Duodenal mucosa (tissue), 2 donors: ENCODE data around the gene PPT2.

Experiments
- H3K27ac ChIP-seq: one replicate; pipeline ENCODE4 v1.7.0; 2013; ENCODE audit warnings: low read depth, low read length
- H3K27me3 ChIP-seq, 2 donors: one replicate each; pipeline ENCODE4 v1.7.0; 2013; ENCODE audit warnings: low read length in 2 of 2, control low read depth in 1 of 2; ENCODE audit not compliant: insufficient read depth in 2 of 2, control insufficient read depth in 1 of 2
- H3K36me3 ChIP-seq, 2 donors: one replicate each; pipeline ENCODE4 v1.7.0; 2013; ENCODE audit warnings: low read length in 2 of 2, control low read depth in 1 of 2; ENCODE audit not compliant: insufficient read depth in 2 of 2, control insufficient read depth in 1 of 2
- H3K4me1 ChIP-seq, 2 donors: one replicate each; pipeline ENCODE4 v1.7.0; 2013; ENCODE audit warnings: low read length in 2 of 2, control low read depth in 1 of 2; ENCODE audit not compliant: insufficient read depth in 2 of 2, control insufficient read depth in 1 of 2
- H3K4me3 ChIP-seq, 2 donors: one replicate each; pipeline ENCODE4 v1.7.0; 2013; ENCODE audit warnings: low read length in 2 of 2, low read depth in 1 of 2
- H3K9ac ChIP-seq, 2 donors: one replicate each; pipeline ENCODE4 v1.7.0; 2013; ENCODE audit warnings: low read length in 2 of 2, low read depth in 1 of 2
- H3K9me3 ChIP-seq, 2 donors: one replicate each; pipeline ENCODE4 v1.7.0; 2013; ENCODE audit warnings: low read length in 2 of 2, control low read depth in 1 of 2; ENCODE audit not compliant: control insufficient read depth in 1 of 2

Gene PPT2

GRCh38 chr6:32112431-32112980, 41.4 kb upstream of the PPT2 start:
- H3K4me3 ChIP-seq: no peak overlapping the region
- no peak overlapping the region for H3K9ac ChIP-seq
- peaks cover 20 to 25% of the 10 kb centered on the region in 2 donors for H3K36me3 ChIP-seq

GRCh38 chr6:32113386-32114352, 40.3 kb upstream of the PPT2 start:
- H3K27me3 ChIP-seq: no peaks in the 10 kb centered on the region
- H3K27ac ChIP-seq: no peak overlapping the region
- peak overlapping the region; percentile 26 to 32 for H3K9ac ChIP-seq
- H3K9me3 ChIP-seq: no peaks in the 10 kb centered on the region
- H3K4me3 ChIP-seq: no peak overlapping the region
- H3K36me3 ChIP-seq: peaks cover 24 to 35% of the 10 kb centered on the region in 2 donors
- peaks cover 27% of the 10 kb centered on the region in 2 donors for H3K4me1 ChIP-seq

More at GRCh38 chr6:32112431-32112980, 41.4 kb upstream of the PPT2 start:
- Histone ChIP-seq H3K27ac (no peak overlapping the region), H3K27me3 (no peaks in the 10 kb centered on the region), H3K4me1 (peaks cover 34 to 37% of the 10 kb centered on the region in 2 donors), H3K9me3 (no peaks in the 10 kb centered on the region)

DNA sequence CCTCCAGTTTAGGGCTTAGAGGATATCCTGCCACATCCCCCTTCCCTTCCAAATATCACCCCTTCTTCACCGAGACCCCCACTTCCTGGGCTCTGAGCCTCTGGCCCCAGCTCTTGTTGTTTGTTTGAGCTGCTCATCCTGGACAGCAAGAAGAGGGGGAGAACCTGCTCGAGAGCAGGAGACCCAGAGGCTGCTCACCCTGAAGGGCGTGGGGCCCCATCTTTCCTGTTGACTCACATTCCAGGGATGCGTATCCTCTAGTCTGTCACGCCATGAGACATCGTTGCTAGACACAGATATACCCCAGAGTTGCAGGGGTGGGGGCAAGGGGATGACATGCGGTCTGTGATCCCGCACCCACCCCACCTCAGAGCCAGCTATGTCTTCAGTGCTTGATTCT, 39.1 kb upstream of the PPT2 start:
- H3K27me3 ChIP-seq: no peaks in the 10 kb centered on the region
- no peak overlapping the region for H3K4me3 ChIP-seq
- no peaks in the 10 kb centered on the region for H3K9me3 ChIP-seq
- H3K9ac ChIP-seq: no peak overlapping the region
- peaks cover 19 to 31% of the 10 kb centered on the region in 2 donors for H3K4me1 ChIP-seq
- H3K36me3 ChIP-seq: peaks cover 28 to 39% of the 10 kb centered on the region in 2 donors
- H3K27ac ChIP-seq: no peak overlapping the region

DNA sequence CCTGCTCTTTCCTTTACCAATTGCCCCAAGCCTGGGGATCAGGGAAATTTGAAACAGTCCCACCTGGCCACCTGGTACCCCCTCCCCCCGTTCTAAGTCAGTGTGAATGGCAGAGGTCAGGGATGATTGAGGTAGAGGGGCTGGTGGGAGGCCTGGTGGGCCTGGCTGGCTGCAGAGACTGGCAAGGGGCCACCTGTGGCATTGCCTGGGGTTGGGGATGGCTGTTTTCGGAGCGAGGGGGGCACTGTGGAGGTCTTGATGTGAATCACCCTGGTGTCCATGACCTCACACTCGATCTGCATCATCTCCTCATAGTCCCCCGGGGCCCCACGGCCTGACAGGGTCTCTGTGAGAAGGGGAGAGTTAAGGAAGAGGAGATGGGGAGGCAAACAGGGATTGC, 38.3 kb upstream of the PPT2 start:
- peaks cover 12 to 25% of the 10 kb centered on the region in 2 donors for H3K4me1 ChIP-seq
- H3K36me3 ChIP-seq: peaks cover 30 to 43% of the 10 kb centered on the region in 2 donors
- H3K9ac ChIP-seq: no peak overlapping the region
- H3K27me3 ChIP-seq: no peaks in the 10 kb centered on the region
- no peaks in the 10 kb centered on the region for H3K9me3 ChIP-seq
- no peak overlapping the region for H3K4me3 ChIP-seq
- H3K27ac ChIP-seq: no peak overlapping the region

GRCh38 chr6:32116674-32117073, 37.3 kb upstream of the PPT2 start:
- Histone ChIP-seq H3K27ac (no peak overlapping the region), H3K9me3 (no peaks in the 10 kb centered on the region), H3K4me1 (peaks cover 9 to 19% of the 10 kb centered on the region in 2 donors), H3K27me3 (no peaks in the 10 kb centered on the region), H3K9ac (no peak overlapping the region), H3K36me3 (peaks cover 40 to 54% of the 10 kb centered on the region in 2 donors), H3K4me3 (no peak overlapping the region)

- Histone ChIP-seq H3K36me3 (peaks cover 45 to 60% of the 10 kb centered on the region in 2 donors), H3K9me3 (no peaks in the 10 kb centered on the region), H3K4me3 (no peak overlapping the region), H3K27me3 (no peaks in the 10 kb centered on the region), H3K27ac (no peak overlapping the region), H3K4me1 (peaks cover 9 to 19% of the 10 kb centered on the region in 2 donors), H3K9ac (no peak overlapping the region)
Measured at GRCh38 chr6:32117461-32117860, 36.5 kb upstream of the PPT2 start.

- peaks cover 45 to 71% of the 10 kb centered on the region in 2 donors for H3K36me3 ChIP-seq
- peak overlapping the region; percentile 43 for H3K27ac ChIP-seq
- H3K9me3 ChIP-seq: no peaks in the 10 kb centered on the region
- peak overlapping the region in 1 of 2 donors; percentile 65 for H3K4me3 ChIP-seq
- no peaks in the 10 kb centered on the region for H3K27me3 ChIP-seq
- H3K4me1 ChIP-seq: peaks cover 0 to 13% of the 10 kb centered on the region in 2 donors
- peak overlapping the region; percentile 40 to 45 for H3K9ac ChIP-seq
Measured at GRCh38 chr6:32118782-32119628, 34.9 kb upstream of the PPT2 start.

GRCh38 chr6:32120573-32121059, 33.3 kb upstream of the PPT2 start:
- Histone ChIP-seq H3K9ac (no peak overlapping the region), H3K27me3 (no peaks in the 10 kb centered on the region), H3K27ac (no peak overlapping the region), H3K4me3 (no peak overlapping the region), H3K36me3 (peaks cover 42 to 73% of the 10 kb centered on the region in 2 donors), H3K4me1 (peaks cover 0 to 13% of the 10 kb centered on the region in 2 donors), H3K9me3 (no peaks in the 10 kb centered on the region)

DNA sequence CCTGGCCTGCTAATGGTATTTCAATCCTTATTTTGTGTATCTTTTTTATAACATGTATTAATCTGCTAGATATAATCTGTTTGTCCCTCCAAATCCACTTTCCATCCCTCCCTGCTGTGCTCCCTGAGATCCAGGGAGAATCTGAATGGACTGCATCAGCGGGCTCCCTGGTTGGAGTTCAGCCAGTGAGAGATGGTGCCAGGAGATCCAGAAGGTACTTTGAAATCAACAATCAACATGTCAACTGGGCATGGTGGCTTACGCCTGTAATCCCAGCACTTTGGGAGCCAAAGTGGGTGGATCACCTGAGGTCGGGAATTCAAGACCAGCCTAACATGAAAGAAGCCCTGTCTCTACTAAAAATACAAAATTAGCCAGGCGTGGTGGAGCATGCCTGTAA, 30.3 kb upstream of the PPT2 start:
- no peak overlapping the region for H3K27ac ChIP-seq
- H3K4me3 ChIP-seq: no peak overlapping the region
- peaks cover 13 to 23% of the 10 kb centered on the region in 2 donors for H3K4me1 ChIP-seq
- no peak overlapping the region for H3K9ac ChIP-seq
- H3K36me3 ChIP-seq: peaks cover 27 to 51% of the 10 kb centered on the region in 2 donors
- no peaks in the 10 kb centered on the region for H3K27me3 ChIP-seq
- H3K9me3 ChIP-seq: no peaks in the 10 kb centered on the region
